Hepatocyte (in vitro differentiated cells): ENCODE data around the gene ERAP2. TPM values are rescaled to one million over a fixed set of nuclear protein-coding genes. Genes with fewer than 3 reads are reported as not detected.

Experiments used
- DNase-seq: peaks from one replicate; pipeline ENCODE4 v3.0.0-alpha.2; 2016; ENCODE audit warnings: low spot score
- H2AFZ ChIP-seq: fragments of 200-600 bp; sonication (generic); 2 replicates; pipeline ENCODE4 v1.6.0; 2016; ENCODE audit warnings: antibody characterized with exemption, mild to moderate bottlenecking
- H3K27ac ChIP-seq: fragments of 200-600 bp; sonication (generic); 2 replicates; pipeline ENCODE4 v1.5.1; 2016; ENCODE audit warnings: mild to moderate bottlenecking
- H3K27me3 ChIP-seq: fragments of 200-600 bp; sonication (generic); 2 replicates; pipeline ENCODE4 v1.6.1; 2016
- H3K36me3 ChIP-seq: fragments of 200-600 bp; sonication (generic); replicated peaks from 2 replicates; pipeline ENCODE4 v1.5.1; 2016; ENCODE audit warnings: low read depth; ENCODE audit not compliant: insufficient read depth
- H3K4me1 ChIP-seq: fragments of 200-600 bp; sonication (generic); 2 replicates; pipeline ENCODE4 v1.5.1; 2016; ENCODE audit warnings: mild to moderate bottlenecking, moderate library complexity; ENCODE audit not compliant: insufficient read depth
- H3K4me2 ChIP-seq: fragments of 200-600 bp; sonication (generic); 2 replicates; pipeline ENCODE4 v1.6.0; 2016
- H3K4me3 ChIP-seq: fragments of 200-600 bp; sonication (generic); 2 replicates; pipeline ENCODE4 v1.5.1; 2016; ENCODE audit warnings: mild to moderate bottlenecking
- H3K79me2 ChIP-seq: fragments of 200-600 bp; sonication (generic); 2 replicates; pipeline ENCODE4 v1.6.0; 2017; ENCODE audit warnings: mild to moderate bottlenecking
- H3K9me2 ChIP-seq: fragments of 200-600 bp; sonication (generic); replicated peaks from 2 replicates; pipeline ENCODE4 v1.6.0; 2017; ENCODE audit warnings: mild to moderate bottlenecking; ENCODE audit not compliant: insufficient read depth
- H3K9me3 ChIP-seq: fragments of 200-600 bp; sonication (generic); 2 replicates; pipeline ENCODE4 v1.5.1; 2016; ENCODE audit warnings: low read depth, mild to moderate bottlenecking
- H4K20me1 ChIP-seq: fragments of 200-600 bp; sonication (generic); 2 replicates; pipeline ENCODE4 v1.6.0; 2016; ENCODE audit warnings: mild to moderate bottlenecking; ENCODE audit not compliant: insufficient read depth, poor library complexity, severe bottlenecking
- CTCF ChIP-seq: fragments of 200-600 bp; sonication (generic); IDR thresholded peaks from 2 replicates; pipeline ENCODE4 v1.5.1; 2016; ENCODE audit warnings: antibody characterized with exemption, mild to moderate bottlenecking; ENCODE audit not compliant: poor library complexity
- EZH2 ChIP-seq: fragments of 200-600 bp; sonication (generic); IDR thresholded peaks from 2 replicates; pipeline ENCODE4 v1.6.1; 2016; ENCODE audit warnings: antibody characterized with exemption, mild to moderate bottlenecking, borderline replicate concordance
- EZH2phosphoT487 ChIP-seq: fragments of 200-600 bp; sonication (generic); IDR thresholded peaks from one replicate; pipeline ENCODE4 v1.6.1; 2018; ENCODE audit warnings: antibody characterized with exemption, mild to moderate bottlenecking, low read depth, moderate library complexity; ENCODE audit not compliant: unreplicated experiment, severe bottlenecking
- WGBS: methylation state at CpG from one replicate; pipeline ENCODE4 v1.1.6; 2016; ENCODE audit warnings: low lambda C conversion rate; ENCODE audit errors: missing lambda C conversion rate; 5-methylcytosine and 5-hydroxymethylcytosine counted together
- polyA plus RNA-seq: library from polyadenylated mRNA; unstranded; fragments of >200 nt; fragmentation: Nextera tagmentation; extraction: Ambion mirVana; gene quantifications from 2 replicates; pipeline ENCODE4 v1.2.1, GENCODE V29; 2016
- total RNA-seq: library from RNA; depleted of rRNA; stranded (reverse); fragments of >200 nt; gene quantifications from 2 replicates; pipeline ENCODE4 v1.2.3, GENCODE V29; 2014

The ERAP2 gene
- total and polyA plus RNA-seq, 2 experiments from 2014 or later, result 0.87 to 1.5 TPM

- TF ChIP-seq EZH2phosphoT487, result no peak
- no peak for TF ChIP-seq EZH2
- no peak overlapping the region for H3K27ac ChIP-seq
- no peaks in the 10 kb centered on the region for H3K4me1 ChIP-seq
- no peak overlapping the region for H3K4me3 ChIP-seq
- H3K4me2 ChIP-seq, result no peak overlapping the region
- 92% methylated on average over 3 of the region's 3 CpGs for WGBS
- H4K20me1 ChIP-seq, result no peaks in the 10 kb centered on the region
- H3K79me2 ChIP-seq, result peaks cover 93% of the 10 kb centered on the region
- no peak overlapping the region for H2AFZ ChIP-seq
- no peaks in the 10 kb centered on the region for H3K27me3 ChIP-seq
- no peaks in the 10 kb centered on the region for H3K9me2 ChIP-seq
- no peaks in the 10 kb centered on the region for H3K9me3 ChIP-seq
- H3K36me3 ChIP-seq, result no peaks in the 10 kb centered on the region
- DNase-seq, result no peak
These were observed 75.9 kb downstream of the ERAP2 start for GRCh38 chr5:96952118-96952750.

- no peak overlapping the region for H3K27ac ChIP-seq
- H3K4me2 ChIP-seq, result no peak overlapping the region
- H3K9me2 ChIP-seq, result no peaks in the 10 kb centered on the region
- H2AFZ ChIP-seq, result no peak overlapping the region
- H3K4me1 ChIP-seq, result peaks cover 7% of the 10 kb centered on the region
- no peak for DNase-seq
- H3K9me3 ChIP-seq, result no peaks in the 10 kb centered on the region
- WGBS, result 84% methylated on average over 7 of the region's 7 CpGs
- no peaks in the 10 kb centered on the region for H3K27me3 ChIP-seq
- H3K79me2 ChIP-seq, result peaks cover 93% of the 10 kb centered on the region
- H4K20me1 ChIP-seq, result no peaks in the 10 kb centered on the region
- H3K36me3 ChIP-seq, result no peaks in the 10 kb centered on the region
- H3K4me3 ChIP-seq, result no peak overlapping the region
- no peak for TF ChIP-seq EZH2
- TF ChIP-seq EZH2phosphoT487, result no peak
- no peak for TF ChIP-seq CTCF
These were observed 76.9 kb downstream of the ERAP2 start for GRCh38 chr5:96952974-96953730.

DNA sequence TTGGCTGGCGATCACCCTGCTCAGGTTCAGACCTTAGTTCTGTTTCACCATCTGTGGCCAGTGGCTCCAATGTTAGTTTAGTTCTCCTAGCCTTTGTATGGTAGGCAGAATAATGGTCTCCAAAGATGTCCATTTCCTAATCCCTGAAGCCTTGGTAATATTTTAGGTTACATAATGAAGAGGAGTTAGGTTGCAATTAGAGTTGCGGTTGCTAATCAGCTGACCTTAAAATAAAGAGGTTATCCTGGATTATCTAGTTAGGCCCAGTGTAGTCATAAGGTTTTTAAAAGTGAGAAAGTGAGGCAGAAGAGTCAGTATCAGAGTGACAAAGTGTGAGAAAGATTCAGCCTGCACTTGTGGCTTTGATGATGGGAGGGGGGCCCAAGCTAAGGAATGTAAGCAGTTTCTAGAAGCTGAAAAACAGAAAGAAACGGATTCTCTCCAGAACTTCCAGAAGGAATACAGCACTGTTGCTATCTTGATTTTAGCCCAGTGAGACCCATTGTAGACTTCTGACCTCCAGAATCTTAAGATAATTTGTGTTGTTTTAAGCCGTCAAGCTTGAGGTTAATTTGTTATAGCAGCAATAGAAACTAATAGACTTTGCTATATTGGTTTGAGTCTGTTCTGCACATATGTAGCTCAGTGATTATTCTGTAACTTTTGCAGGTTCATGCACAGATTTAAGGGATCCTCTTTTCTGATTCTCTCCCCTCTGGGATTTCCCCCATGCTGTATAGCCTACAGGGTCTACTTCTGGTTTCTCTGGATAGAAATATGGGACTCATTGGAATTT lies 81.2 kb downstream of the ERAP2 start:
- Histone ChIP-seq H3K27me3 (no peaks in the 10 kb centered on the region), H2AFZ (no peak overlapping the region), H3K4me3 (no peak overlapping the region), H3K79me2 (peaks cover 91% of the 10 kb centered on the region), H4K20me1 (no peaks in the 10 kb centered on the region), H3K27ac (no peak overlapping the region), H3K4me2 (no peak overlapping the region), H3K9me2 (no peaks in the 10 kb centered on the region), H3K9me3 (no peaks in the 10 kb centered on the region), H3K36me3 (no peaks in the 10 kb centered on the region), H3K4me1 (peaks cover 7% of the 10 kb centered on the region)
- WGBS, result 62% methylated on average over 4 of the region's 4 CpGs
- TF ChIP-seq CTCF (no peak), EZH2phosphoT487 (no peak), EZH2 (no peak)
- DNase-seq, result no peak

GRCh38 chr5:96958977-96959376 lies 82.7 kb downstream of the ERAP2 start:
- H3K9me2 ChIP-seq, result no peaks in the 10 kb centered on the region
- no peak for DNase-seq
- no peaks in the 10 kb centered on the region for H3K36me3 ChIP-seq
- no peaks in the 10 kb centered on the region for H3K27me3 ChIP-seq
- no peak overlapping the region for H3K27ac ChIP-seq
- H2AFZ ChIP-seq, result no peak overlapping the region
- H3K4me3 ChIP-seq, result no peak overlapping the region
- 76% methylated on average over 5 of the region's 5 CpGs for WGBS
- no peaks in the 10 kb centered on the region for H4K20me1 ChIP-seq
- no peak overlapping the region for H3K4me2 ChIP-seq
- H3K4me1 ChIP-seq, result peaks cover 7% of the 10 kb centered on the region
- no peak for TF ChIP-seq EZH2
- TF ChIP-seq EZH2phosphoT487, result no peak
- TF ChIP-seq CTCF, result no peak
- peaks cover 84% of the 10 kb centered on the region for H3K79me2 ChIP-seq
- H3K9me3 ChIP-seq, result no peaks in the 10 kb centered on the region
